HCT116 (cell line): Measurements from ENCODE around the gene KCNJ4. TPM values are rescaled to one million over a fixed set of nuclear protein-coding genes. Genes with fewer than 3 reads are reported as not detected.

Source experiments
- ATAC-seq: fragments of 200-7000 bp; cut with Tn5 transposase; 2 replicates; pipeline ENCODE4 v1.9.1; 2020; ENCODE audit warnings: mild to moderate bottlenecking, moderate library complexity
- BruUV-seq: library from RNA; stranded (reverse); fragments of 400-500 nt; replicated peaks from 2 replicates; lab custom pipeline; 2021; lab: Mats Ljungman, UMichigan
- CTCF ChIA-PET: fragments of 300-600 bp; sonication (Branson Sonifier 250); formaldehyde crosslinking; loops from one replicate; lab custom pipeline; 2021; ENCODE audit warnings: antibody characterized with exemption; lab: Charles Lee
- POLR2A ChIA-PET: fragments of 300-600, 350-600 bp; sonication (Branson Sonifier 250); formaldehyde crosslinking; loops from one replicate; lab custom pipeline; 2021; ENCODE audit warnings: antibody characterized with exemption; lab: Charles Lee
- RAD21 ChIA-PET, 2 experiments: fragments of 300-600 bp; sonication (Branson Sonifier 250); formaldehyde crosslinking; loops; one replicate each; lab custom pipeline; 2023; ENCODE audit warnings: low total read pairs in 2 of 2; ENCODE audit not compliant: uncharacterized antibody in 2 of 2, unreplicated experiment in 2 of 2, low non-redundant PET in 1 of 2; lab: Charles Lee
- DNase-seq: peaks from one replicate; pipeline ENCODE4 v3.0.0-alpha.2; 2010; ENCODE audit warnings: low read depth, low spot score
- H2AFZ ChIP-seq: fragments of 200-600 bp; shearing (Covaris generic), sonication (generic); 2 replicates; pipeline ENCODE4 v1.6.1; 2017; ENCODE audit warnings: low read depth, mixed run types, mixed read lengths, antibody characterized with exemption, low read length; ENCODE audit not compliant: poor library complexity, severe bottlenecking
- H3K27ac ChIP-seq: 2 replicates; pipeline ENCODE4 v1.5.1; 2012; ENCODE audit warnings: low read depth, low read length
- H3K27me3 ChIP-seq: fragments of 200-600 bp; sonication (generic); 2 replicates; pipeline ENCODE4 v1.6.1; 2016; ENCODE audit warnings: mixed run types, low read length, mixed read lengths; ENCODE audit not compliant: insufficient read depth
- H3K36me3 ChIP-seq, 2 experiments: fragments of 200-500 bp in 1 of 2; fragments of 200-600 bp in 1 of 2; sonication (Bioruptor generic) in 1 of 2; sonication (generic) in 1 of 2; 2 replicates each; pipeline versions ENCODE4 v1.5.1 to v1.6.1; 2014 to 2016; ENCODE audit warnings: low read length in 2 of 2, inconsistent platforms in 1 of 2, mixed read lengths in 1 of 2, mixed run types in 1 of 2; ENCODE audit not compliant: insufficient read depth in 2 of 2, control insufficient read depth in 1 of 2
- H3K4me1 ChIP-seq, 2 experiments: fragments of 200-600 bp in 1 of 2; sonication (generic) in 1 of 2; 2 replicates each; pipeline versions ENCODE4 v1.5.1 to v1.6.1; 2012 to 2017; ENCODE audit warnings: low read length in 2 of 2, inconsistent platforms in 1 of 2, mild to moderate bottlenecking in 1 of 2, mixed read lengths in 1 of 2, mixed run types in 1 of 2, moderate library complexity in 1 of 2; ENCODE audit not compliant: insufficient read depth in 2 of 2, control insufficient read depth in 1 of 2
- H3K4me2 ChIP-seq: fragments of 200-600 bp; sonication (generic); 2 replicates; pipeline ENCODE4 v1.6.1; 2017; ENCODE audit warnings: mixed run types, low read length, mixed read lengths
- H3K4me3 ChIP-seq, 2 experiments: fragments of 200-600 bp in 1 of 2; sonication (generic) in 1 of 2; replicated peaks in 1 of 2; 2 replicates each; pipeline ENCODE4 v1.5.1; 2011 to 2016; ENCODE audit warnings: low read length in 2 of 2, control low read depth in 1 of 2, low read depth in 1 of 2, mild to moderate bottlenecking in 1 of 2, mixed read lengths in 1 of 2, mixed run types in 1 of 2
- H3K79me2 ChIP-seq: fragments of 200-600 bp; sonication (generic); 2 replicates; pipeline ENCODE4 v1.6.1; 2017; ENCODE audit warnings: mild to moderate bottlenecking, mixed run types, low read length, moderate library complexity, mixed read lengths; ENCODE audit not compliant: insufficient read depth
- H3K9ac ChIP-seq: fragments of 200-600 bp; sonication (generic); 2 replicates; pipeline ENCODE4 v1.6.1; 2016; ENCODE audit warnings: low read length, mixed read lengths
- H3K9me2 ChIP-seq: fragments of 200-600 bp; sonication (generic), shearing (Covaris generic); 2 replicates; pipeline ENCODE4 v1.6.1; 2017; ENCODE audit warnings: mixed run types, mild to moderate bottlenecking, moderate library complexity; ENCODE audit not compliant: insufficient read depth
- H3K9me3 ChIP-seq, 2 experiments: fragments of 200-500 bp in 1 of 2; fragments of 200-600 bp in 1 of 2; sonication (Bioruptor generic) in 1 of 2; sonication (generic) in 1 of 2; 2 replicates each; pipeline ENCODE4 v1.6.1; 2014 to 2017; ENCODE audit warnings: low read length in 2 of 2, mixed read lengths in 2 of 2, inconsistent platforms in 1 of 2, low read depth in 1 of 2, mild to moderate bottlenecking in 1 of 2, mixed run types in 1 of 2, moderate library complexity in 1 of 2; ENCODE audit not compliant: control insufficient read depth in 1 of 2, insufficient read depth in 1 of 2
- H4K20me1 ChIP-seq: fragments of 200-600 bp; sonication (generic), shearing (Covaris generic); 2 replicates; pipeline ENCODE4 v1.6.1; 2017; ENCODE audit warnings: mixed run types, mild to moderate bottlenecking, moderate library complexity; ENCODE audit not compliant: insufficient read depth
- CTCF ChIP-seq, 3 experiments: fragments of 200-600 bp in 1 of 3; sonication (generic) in 1 of 3; IDR thresholded peaks in 2 of 3; conservative IDR thresholded peaks in 1 of 3; 2 replicates each; pipeline ENCODE4 v1.5.1; 2012 to 2017; ENCODE audit warnings: low read depth in 2 of 3, low read length in 2 of 3, antibody characterized with exemption in 1 of 3, borderline replicate concordance in 1 of 3, control low read depth in 1 of 3, mild to moderate bottlenecking in 1 of 3, mixed read lengths in 1 of 3, mixed run types in 1 of 3, moderate library complexity in 1 of 3; ENCODE audit not compliant: insufficient read depth in 1 of 3
- ELF1 ChIP-seq: IDR thresholded peaks from 2 replicates; pipeline ENCODE4 v1.6.1; 2012; ENCODE audit warnings: low read depth, borderline replicate concordance
- EZH2phosphoT487 ChIP-seq: fragments of 200-600 bp; IDR thresholded peaks from 2 replicates; pipeline ENCODE4 v1.6.1; 2018; ENCODE audit warnings: antibody characterized with exemption, borderline replicate concordance
- FOSL1 ChIP-seq: IDR thresholded peaks from 2 replicates; pipeline ENCODE4 v1.6.1; 2012; ENCODE audit warnings: low read depth
- RAD21 ChIP-seq: IDR thresholded peaks from 2 replicates; pipeline ENCODE4 v1.6.1; 2012; ENCODE audit warnings: low read depth, mild to moderate bottlenecking
- ZBTB33 ChIP-seq: IDR thresholded peaks from 2 replicates; pipeline ENCODE4 v1.6.1; 2011; ENCODE audit warnings: mild to moderate bottlenecking, low read length, moderate library complexity; ENCODE audit not compliant: insufficient replicate concordance; ENCODE audit errors: extremely low read depth
- intact Hi-C: fragments of 100-400 bp; cut with micrococcal nuclease; formaldehyde crosslinking; loops from 2 replicates; pipeline ENCODE4 v1.10.0; 2022
- total RNA-seq: library from RNA; stranded (reverse); gene quantifications from one replicate; pipeline ENCODE4 v1.2.1, GENCODE V29; 2021; ENCODE audit not compliant: unreplicated experiment
- TF ChIP-seq, protein P1 (sequence below): IDR thresholded peaks from 2 replicates; pipeline ENCODE4 v1.6.1; 2012

KCNJ4 gene
- total RNA-seq, 1 experiment from 2014 or later = not detected

DNA sequence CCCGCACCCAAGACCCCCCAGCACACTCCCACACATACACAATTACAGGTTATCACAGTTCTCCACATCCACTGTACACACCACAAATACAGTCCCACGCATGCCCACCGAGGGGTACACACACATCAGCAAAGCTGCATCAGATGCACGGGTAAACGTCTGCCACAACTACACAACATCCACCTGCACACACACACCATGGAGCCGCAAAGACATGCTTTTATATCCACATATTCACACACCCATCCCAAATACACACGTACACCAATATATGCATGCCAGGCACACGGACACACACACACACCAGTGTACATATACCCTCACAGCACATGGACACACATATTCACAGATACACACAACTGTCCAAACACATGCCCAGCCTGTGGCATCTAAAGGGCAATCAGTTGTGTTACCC lies 5.4 kb upstream of the KCNJ4 start:
- H3K9me3 ChIP-seq = no peaks in the 10 kb centered on the region
- TF ChIP-seq FOSL1 (no peak), CTCF (IDR thresholded peaks at IDR 0.05 in 2 of 3, conservative IDR thresholded peaks at IDR 0.05 in 1 of 3; ENCODE audit: borderline replicate concordance in 1 of 3, insufficient read depth in 1 of 3, low read depth in 2 of 3, low read length in 2 of 3) (no peak), ZBTB33 (no peak), EZH2phosphoT487 (no peak), RAD21 (no peak), ELF1 (no peak)
- TF ChIP-seq, protein P1, sequence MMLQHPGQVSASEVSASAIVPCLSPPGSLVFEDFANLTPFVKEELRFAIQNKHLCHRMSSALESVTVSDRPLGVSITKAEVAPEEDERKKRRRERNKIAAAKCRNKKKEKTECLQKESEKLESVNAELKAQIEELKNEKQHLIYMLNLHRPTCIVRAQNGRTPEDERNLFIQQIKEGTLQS = no peak
- no peak overlapping the region for H3K27ac ChIP-seq
- BruUV-seq = no TSS peak
- no peaks in the 10 kb centered on the region for H4K20me1 ChIP-seq
- no peak overlapping the region for H2AFZ ChIP-seq
- DNase-seq = no peak
- no peak for ATAC-seq
- no peaks in the 10 kb centered on the region for H3K36me3 ChIP-seq
- H3K4me1 ChIP-seq = peaks cover 24 to 39% of the 10 kb centered on the region in 2 experiments
- H3K79me2 ChIP-seq = no peaks in the 10 kb centered on the region
- intact Hi-C loops = no loop called here
- ChIA-PET RAD21 (interaction anchor here in 1 of 2 experiments (0.6 kb wide), 1 partner anchor 182 kb away, joined by 3 read pairs; no protein-coding TSS in a partner anchor), POLR2A (no interaction called here), CTCF (no interaction called here)
- no peak overlapping the region for H3K4me3 ChIP-seq
- peak overlapping the region; percentile 77; the same call in 1 of the 2 replicates for H3K4me2 ChIP-seq
- no peaks in the 10 kb centered on the region for H3K27me3 ChIP-seq
- H3K9me2 ChIP-seq = no peaks in the 10 kb centered on the region
- H3K9ac ChIP-seq = no peak overlapping the region
